ENCODE data around the gene SOD2.

- TF ChIP-seq EZH2 (IDR thresholded peaks at IDR 0.05; ENCODE audit: borderline replicate concordance, low read depth, low read length, severe bottlenecking) (no peak), CTCF (IDR thresholded peaks at IDR 0.05; ENCODE audit: extremely low read depth in 1 of 2, insufficient read depth in 1 of 2, low read depth in 1 of 2, low read length in 2 of 2) (no peak), MAX (IDR thresholded peaks at IDR 0.05; ENCODE audit: insufficient read depth, insufficient read length) (no peak)
Measured at GRCh38 chr6:159722655-159723054, 29.6 kb upstream of the SOD2 start.
